Uterus (tissue), 2 donors: ENCODE results near the gene MYCN.
"Not testable (repeated sequence)": the region's sequence is repeated elsewhere in the genome, so short reads cannot be mapped to it uniquely, and the experiment has no call there.

Experiments used
- CTCF ChIP-seq, 4 experiments: fragments of 200-600 bp in 2 of 4; fragments of 450-650 bp in 2 of 4; sonication (generic) in 2 of 4; IDR thresholded peaks; one replicate each; pipeline ENCODE4 v1.5.1; 2016 to 2019; ENCODE audit warnings: antibody characterized with exemption in 4 of 4, mild to moderate bottlenecking in 2 of 4, moderate library complexity in 1 of 4
- POLR2A ChIP-seq, 2 donors: fragments of 450-650 bp; IDR thresholded peaks; one replicate each; pipeline ENCODE4 v1.6.1; 2016; ENCODE audit warnings: antibody characterized with exemption in 2 of 2, mild to moderate bottlenecking in 1 of 2, moderate library complexity in 1 of 2

DNA sequence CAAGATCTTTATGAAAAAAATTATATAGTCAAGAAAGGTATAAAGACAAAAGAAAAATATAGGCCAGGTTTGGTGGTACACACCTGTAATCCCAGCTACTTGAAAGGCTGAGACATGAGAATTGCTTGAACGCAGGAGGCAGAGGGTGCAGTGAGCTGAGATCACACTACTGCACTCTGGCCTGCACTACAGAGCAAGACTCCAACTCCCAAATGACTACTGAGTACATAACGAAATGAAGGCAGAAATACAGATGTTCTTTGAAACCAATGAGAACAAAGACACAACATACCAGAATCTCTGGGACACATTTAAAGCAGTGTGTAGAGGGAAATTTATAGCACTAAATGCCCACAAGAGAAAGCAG lies 19.8 kb downstream of the MYCN start:
- TF ChIP-seq CTCF, POLR2A (IDR thresholded peaks at IDR 0.05): not testable (repeated sequence)
